ENCODE data around the gene FBXL5.

FBXL5 gene

DNA sequence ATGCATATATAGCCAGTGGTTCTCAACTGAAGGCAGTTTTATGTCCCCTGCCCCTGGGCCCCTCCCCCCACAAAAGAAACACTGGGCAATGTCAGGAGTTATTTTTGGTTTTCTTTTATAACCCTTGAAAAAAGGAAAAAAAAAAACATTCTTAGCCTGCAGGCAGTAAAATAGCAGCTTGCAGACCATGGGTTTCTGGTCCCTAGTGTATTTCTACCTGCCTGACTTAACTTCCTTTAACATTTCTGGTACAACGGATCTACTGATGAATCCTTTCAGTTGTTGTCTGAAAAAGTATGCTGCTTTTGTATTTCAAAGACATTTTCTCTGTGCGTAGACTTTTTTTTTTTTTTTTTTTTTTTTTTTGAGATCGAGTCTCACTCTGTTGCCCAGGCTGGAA is 15.4 kb upstream of the FBXL5 start:
- ChIA-PET POLR2A (interaction anchor here (0.6 kb wide), 1 partner anchor 16 kb away, joined by 3 read pairs; no protein-coding TSS in a partner anchor), CTCF (interaction anchor here (0.6 kb wide), 1 partner anchor 19 kb away, joined by 4 read pairs; no protein-coding TSS in a partner anchor)
- Histone ChIP-seq H3K4me1 (ENCODE audit: control insufficient read depth, insufficient read depth, low read length) (no peaks in the 10 kb centered on the region), H3K9me3 (ENCODE audit: control insufficient read depth, insufficient read depth, low read depth, low read length) (no peaks in the 10 kb centered on the region), H3K36me3 (ENCODE audit: control insufficient read depth in 2 of 2, insufficient read depth in 1 of 2, low read length in 2 of 2) (peaks cover 0 to 26% of the 10 kb centered on the region in 2 experiments; a peak in 1 of 3 replicates), H3K4me3 (ENCODE audit: low read depth, low read length) (no peak overlapping the region), H3K27ac (ENCODE audit: extremely low read depth, low read depth, low read length) (no peak overlapping the region)
- TF ChIP-seq ZNF510 (tag by site-specific recombination; IDR thresholded peaks at IDR 0.05; ENCODE audit: insufficient replicate concordance): no peak
- TF ChIP-seq, protein P1, sequence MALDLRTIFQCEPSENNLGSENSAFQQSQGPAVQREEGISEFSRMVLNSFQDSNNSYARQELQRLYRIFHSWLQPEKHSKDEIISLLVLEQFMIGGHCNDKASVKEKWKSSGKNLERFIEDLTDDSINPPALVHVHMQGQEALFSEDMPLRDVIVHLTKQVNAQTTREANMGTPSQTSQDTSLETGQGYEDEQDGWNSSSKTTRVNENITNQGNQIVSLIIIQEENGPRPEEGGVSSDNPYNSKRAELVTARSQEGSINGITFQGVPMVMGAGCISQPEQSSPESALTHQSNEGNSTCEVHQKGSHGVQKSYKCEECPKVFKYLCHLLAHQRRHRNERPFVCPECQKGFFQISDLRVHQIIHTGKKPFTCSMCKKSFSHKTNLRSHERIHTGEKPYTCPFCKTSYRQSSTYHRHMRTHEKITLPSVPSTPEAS (tag by site-specific recombination; IDR thresholded peaks at IDR 0.05): no peak
- no peak for TF ChIP-seq HOXD13 (CRISPR knock-in tag; IDR thresholded peaks at IDR 0.05; ENCODE audit: borderline replicate concordance)
- TF ChIP-seq ZNF223 (tag by site-specific recombination; IDR thresholded peaks at IDR 0.05): no peak
- no peak for TF ChIP-seq ZNF514 (tag by site-specific recombination; IDR thresholded peaks at IDR 0.05)

DNA sequence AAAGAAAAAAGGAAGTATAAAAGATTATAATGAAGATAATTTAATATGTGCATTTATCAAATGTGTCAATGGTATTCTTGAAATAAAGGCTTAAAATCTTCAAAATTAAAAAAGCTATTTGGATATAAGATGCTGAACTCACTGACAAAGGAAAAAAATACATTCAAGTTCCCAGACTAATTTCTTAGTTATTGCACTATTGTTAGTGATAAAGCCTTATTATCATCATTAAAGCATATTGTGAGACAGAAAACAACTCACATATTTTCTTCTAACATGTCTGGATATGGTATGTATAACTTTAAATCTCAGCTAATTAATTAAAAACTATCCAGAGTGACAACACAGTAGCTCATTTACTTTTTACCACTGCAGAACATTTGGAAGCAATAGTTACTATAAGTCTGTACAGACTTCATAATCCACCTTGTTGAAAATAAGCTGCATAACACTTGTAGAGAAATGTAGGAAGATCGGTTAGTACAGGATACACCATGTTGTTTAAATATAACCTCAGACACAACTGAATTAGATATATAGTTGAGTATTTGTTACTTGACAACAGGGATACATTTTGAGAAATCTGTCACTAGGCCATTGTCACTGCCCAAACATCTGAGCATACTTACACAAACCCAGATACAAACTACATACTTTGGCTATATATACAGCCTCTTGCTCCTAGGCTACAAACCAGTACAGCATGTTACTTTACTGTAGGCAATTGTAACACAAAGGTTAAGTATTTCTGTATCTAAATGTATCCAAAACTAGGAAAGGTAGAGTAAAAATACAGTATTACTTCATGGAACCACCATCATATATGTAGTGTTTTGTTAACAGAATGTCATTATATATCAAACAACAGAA is 13.6 kb upstream of the FBXL5 start:
- ChIA-PET POLR2A (no interaction called here), CTCF (interaction anchor here (0.6 kb wide), 1 partner anchor 650 kb away, joined by 3 read pairs; no protein-coding TSS in a partner anchor)
- Histone ChIP-seq H3K27ac (ENCODE audit: extremely low read depth, low read depth, low read length) (no peak overlapping the region), H3K36me3 (ENCODE audit: control insufficient read depth in 2 of 2, insufficient read depth in 1 of 2, low read length in 2 of 2) (peaks cover 0 to 26% of the 10 kb centered on the region in 2 experiments; a peak in 1 of 3 replicates), H3K4me3 (ENCODE audit: low read depth, low read length) (no peak overlapping the region), H3K4me1 (ENCODE audit: control insufficient read depth, insufficient read depth, low read length) (no peaks in the 10 kb centered on the region), H3K9me3 (ENCODE audit: control insufficient read depth, insufficient read depth, low read depth, low read length) (no peaks in the 10 kb centered on the region)
- TF ChIP-seq, protein P2, sequence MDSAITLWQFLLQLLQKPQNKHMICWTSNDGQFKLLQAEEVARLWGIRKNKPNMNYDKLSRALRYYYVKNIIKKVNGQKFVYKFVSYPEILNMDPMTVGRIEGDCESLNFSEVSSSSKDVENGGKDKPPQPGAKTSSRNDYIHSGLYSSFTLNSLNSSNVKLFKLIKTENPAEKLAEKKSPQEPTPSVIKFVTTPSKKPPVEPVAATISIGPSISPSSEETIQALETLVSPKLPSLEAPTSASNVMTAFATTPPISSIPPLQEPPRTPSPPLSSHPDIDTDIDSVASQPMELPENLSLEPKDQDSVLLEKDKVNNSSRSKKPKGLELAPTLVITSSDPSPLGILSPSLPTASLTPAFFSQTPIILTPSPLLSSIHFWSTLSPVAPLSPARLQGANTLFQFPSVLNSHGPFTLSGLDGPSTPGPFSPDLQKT (IDR thresholded peaks at IDR 0.05; ENCODE audit: borderline replicate concordance, low read depth, low read length): no peak
- TF ChIP-seq GLI2 (tag by site-specific recombination; IDR thresholded peaks at IDR 0.05; ENCODE audit: borderline replicate concordance, low read depth) (no peak), ZNF155 (tag by site-specific recombination; IDR thresholded peaks at IDR 0.05) (no peak), ZNF157 (tag by site-specific recombination; IDR thresholded peaks at IDR 0.05) (no peak), ZXDB (tag by site-specific recombination; IDR thresholded peaks at IDR 0.05) (no peak), MEIS1 (CRISPR knock-in tag; IDR thresholded peaks at IDR 0.05; ENCODE audit: borderline replicate concordance) (no peak), ZNF324 (tag by site-specific recombination; IDR thresholded peaks at IDR 0.05) (no peak), ZNF521 (tag by site-specific recombination; IDR thresholded peaks at IDR 0.05) (no peak), ZNF747 (tag by site-specific recombination; IDR thresholded peaks at IDR 0.05) (no peak), ZNF776 (tag by site-specific recombination; IDR thresholded peaks at IDR 0.05; ENCODE audit: borderline replicate concordance) (no peak), ZNF433 (tag by site-specific recombination; IDR thresholded peaks at IDR 0.05; ENCODE audit: low read depth) (no peak), ZBTB20 (tag by site-specific recombination; IDR thresholded peaks at IDR 0.05) (no peak)

DNA sequence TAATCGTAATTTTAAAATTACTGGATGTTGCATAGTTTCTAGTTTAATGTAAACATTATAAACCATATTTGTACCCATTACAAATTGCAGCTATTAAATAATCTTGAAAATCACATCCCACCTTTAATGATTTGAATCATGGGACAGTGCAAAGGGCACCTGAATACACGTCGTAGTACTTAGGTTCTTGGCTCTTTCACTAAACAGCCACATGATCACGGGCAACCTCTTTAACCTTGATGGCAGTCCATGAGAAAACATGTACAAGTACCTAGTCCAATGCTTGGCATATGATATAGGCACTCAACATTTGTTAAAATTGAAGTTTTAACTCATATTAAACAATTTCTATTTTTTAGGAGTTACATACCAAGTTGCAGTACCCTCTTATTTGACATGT is 11.8 kb upstream of the FBXL5 start:
- no peak overlapping the region for H3K4me3 ChIP-seq (ENCODE audit: low read depth, low read length)
- H3K27ac ChIP-seq (ENCODE audit: extremely low read depth, low read depth, low read length): no peak overlapping the region
- H3K36me3 ChIP-seq (ENCODE audit: control insufficient read depth in 2 of 2, insufficient read depth in 1 of 2, low read length in 2 of 2): peaks cover 0 to 21% of the 10 kb centered on the region in 2 experiments; a peak in 1 of 3 replicates
- ChIA-PET POLR2A (interaction anchor here (1.4 kb wide), 1 partner anchor 15 kb away, joined by 4 read pairs; the partner anchor contains the start of gene FAM200B), CTCF (no interaction called here)
- H3K4me1 ChIP-seq (ENCODE audit: control insufficient read depth, insufficient read depth, low read length): no peaks in the 10 kb centered on the region
- H3K9me3 ChIP-seq (ENCODE audit: control insufficient read depth, insufficient read depth, low read depth, low read length): no peaks in the 10 kb centered on the region
- TF ChIP-seq, protein P3, sequence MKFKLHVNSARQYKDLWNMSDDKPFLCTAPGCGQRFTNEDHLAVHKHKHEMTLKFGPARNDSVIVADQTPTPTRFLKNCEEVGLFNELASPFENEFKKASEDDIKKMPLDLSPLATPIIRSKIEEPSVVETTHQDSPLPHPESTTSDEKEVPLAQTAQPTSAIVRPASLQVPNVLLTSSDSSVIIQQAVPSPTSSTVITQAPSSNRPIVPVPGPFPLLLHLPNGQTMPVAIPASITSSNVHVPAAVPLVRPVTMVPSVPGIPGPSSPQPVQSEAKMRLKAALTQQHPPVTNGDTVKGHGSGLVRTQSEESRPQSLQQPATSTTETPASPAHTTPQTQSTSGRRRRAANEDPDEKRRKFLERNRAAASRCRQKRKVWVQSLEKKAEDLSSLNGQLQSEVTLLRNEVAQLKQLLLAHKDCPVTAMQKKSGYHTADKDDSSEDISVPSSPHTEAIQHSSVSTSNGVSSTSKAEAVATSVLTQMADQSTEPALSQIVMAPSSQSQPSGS (tag by site-specific recombination; IDR thresholded peaks at IDR 0.05; ENCODE audit: low read depth): no peak
- TF ChIP-seq KLF1 (tag by site-specific recombination; IDR thresholded peaks at IDR 0.05): no peak
- TF ChIP-seq ZNF248 (tag by site-specific recombination; IDR thresholded peaks at IDR 0.05): no peak
- TF ChIP-seq ZNF473 (tag by site-specific recombination; IDR thresholded peaks at IDR 0.05): no peak
- TF ChIP-seq ZNF664 (tag by site-specific recombination; IDR thresholded peaks at IDR 0.05): no peak
- TF ChIP-seq, protein P4, sequence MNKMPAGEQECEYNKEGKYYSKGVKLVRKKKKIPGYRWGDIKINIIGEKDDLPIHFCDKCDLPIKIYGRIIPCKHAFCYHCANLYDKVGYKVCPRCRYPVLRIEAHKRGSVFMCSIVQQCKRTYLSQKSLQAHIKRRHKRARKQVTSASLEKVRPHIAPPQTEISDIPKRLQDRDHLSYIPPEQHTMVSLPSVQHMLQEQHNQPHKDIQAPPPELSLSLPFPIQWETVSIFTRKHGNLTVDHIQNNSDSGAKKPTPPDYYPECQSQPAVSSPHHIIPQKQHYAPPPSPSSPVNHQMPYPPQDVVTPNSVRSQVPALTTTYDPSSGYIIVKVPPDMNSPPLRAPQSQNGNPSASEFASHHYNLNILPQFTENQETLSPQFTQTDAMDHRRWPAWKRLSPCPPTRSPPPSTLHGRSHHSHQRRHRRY (tag by site-specific recombination; IDR thresholded peaks at IDR 0.05): no peak
- TF ChIP-seq, protein P5, sequence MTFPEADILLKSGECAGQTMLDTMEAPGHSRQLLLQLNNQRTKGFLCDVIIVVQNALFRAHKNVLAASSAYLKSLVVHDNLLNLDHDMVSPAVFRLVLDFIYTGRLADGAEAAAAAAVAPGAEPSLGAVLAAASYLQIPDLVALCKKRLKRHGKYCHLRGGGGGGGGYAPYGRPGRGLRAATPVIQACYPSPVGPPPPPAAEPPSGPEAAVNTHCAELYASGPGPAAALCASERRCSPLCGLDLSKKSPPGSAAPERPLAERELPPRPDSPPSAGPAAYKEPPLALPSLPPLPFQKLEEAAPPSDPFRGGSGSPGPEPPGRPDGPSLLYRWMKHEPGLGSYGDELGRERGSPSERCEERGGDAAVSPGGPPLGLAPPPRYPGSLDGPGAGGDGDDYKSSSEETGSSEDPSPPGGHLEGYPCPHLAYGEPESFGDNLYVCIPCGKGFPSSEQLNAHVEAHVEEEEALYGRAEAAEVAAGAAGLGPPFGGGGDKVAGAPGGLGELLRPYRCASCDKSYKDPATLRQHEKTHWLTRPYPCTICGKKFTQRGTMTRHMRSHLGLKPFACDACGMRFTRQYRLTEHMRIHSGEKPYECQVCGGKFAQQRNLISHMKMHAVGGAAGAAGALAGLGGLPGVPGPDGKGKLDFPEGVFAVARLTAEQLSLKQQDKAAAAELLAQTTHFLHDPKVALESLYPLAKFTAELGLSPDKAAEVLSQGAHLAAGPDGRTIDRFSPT (tag by site-specific recombination; IDR thresholded peaks at IDR 0.05): no peak
- TF ChIP-seq KLF16 (tag by site-specific recombination; IDR thresholded peaks at IDR 0.05): no peak
